Peyer's patch (tissue), 4 donors: ENCODE results near the gene CAMK1G. TPM values are rescaled to one million over a fixed set of nuclear protein-coding genes. Genes with fewer than 3 reads are reported as not detected.
A peak's percentile ranks its signal among the peaks of the same experiment; 100 is the strongest.

Experiments used
- DNase-seq, 3 donors: peaks; one replicate each; pipeline ENCODE4 v3.0.0-alpha.2; 2017 to 2019
- H3K27ac ChIP-seq, 4 donors: fragments of 200-600 bp; sonication (generic); one replicate each; pipeline ENCODE4 v1.5.1; 2016 to 2019
- H3K27me3 ChIP-seq, 2 donors: fragments of 200-600 bp; sonication (generic); one replicate each; pipeline ENCODE4 v1.5.1; 2019
- H3K36me3 ChIP-seq, 3 donors: fragments of 200-600 bp; sonication (generic); one replicate each; pipeline ENCODE4 v1.5.1; 2016 to 2019
- H3K4me1 ChIP-seq, 4 donors: fragments of 200-600 bp; sonication (generic); one replicate each; pipeline ENCODE4 v1.5.1; 2016 to 2019
- H3K4me3 ChIP-seq, 4 donors: fragments of 200-600 bp; sonication (generic); 1 replicate in 3 of 4; 2 replicates in 1 of 4; pipeline ENCODE4 v1.5.1; 2016 to 2019; ENCODE audit warnings: mild to moderate bottlenecking in 1 of 4
- H3K9me3 ChIP-seq, 4 donors: fragments of 200-600 bp; sonication (generic); one replicate each; pipeline ENCODE4 v1.5.1; 2016 to 2019; ENCODE audit warnings: mild to moderate bottlenecking in 1 of 4
- POLR2A ChIP-seq, 2 donors: fragments of 450-650 bp; IDR thresholded peaks; one replicate each; pipeline ENCODE4 v1.5.1; 2017; ENCODE audit warnings: antibody characterized with exemption in 2 of 2, mild to moderate bottlenecking in 2 of 2, moderate library complexity in 2 of 2
- total RNA-seq, 4 donors: library from RNA; depleted of rRNA; stranded (reverse); fragments of >200 nt; gene quantifications; one replicate each; pipeline ENCODE4 v1.1.0, GENCODE V29; 2016
- TF ChIP-seq, protein P1 (sequence below), 6 experiments: fragments of 450-650 bp in 4 of 6; fragments of 200-600 bp in 2 of 6; sonication (generic) in 1 of 6; IDR thresholded peaks; one replicate each; pipeline ENCODE4 v1.5.1; 2017 to 2019; ENCODE audit warnings: antibody characterized with exemption in 6 of 6, mild to moderate bottlenecking in 3 of 6, moderate library complexity in 1 of 6

CAMK1G gene
- total RNA-seq, 4 donors from 2014 or later, result not detected

DNA sequence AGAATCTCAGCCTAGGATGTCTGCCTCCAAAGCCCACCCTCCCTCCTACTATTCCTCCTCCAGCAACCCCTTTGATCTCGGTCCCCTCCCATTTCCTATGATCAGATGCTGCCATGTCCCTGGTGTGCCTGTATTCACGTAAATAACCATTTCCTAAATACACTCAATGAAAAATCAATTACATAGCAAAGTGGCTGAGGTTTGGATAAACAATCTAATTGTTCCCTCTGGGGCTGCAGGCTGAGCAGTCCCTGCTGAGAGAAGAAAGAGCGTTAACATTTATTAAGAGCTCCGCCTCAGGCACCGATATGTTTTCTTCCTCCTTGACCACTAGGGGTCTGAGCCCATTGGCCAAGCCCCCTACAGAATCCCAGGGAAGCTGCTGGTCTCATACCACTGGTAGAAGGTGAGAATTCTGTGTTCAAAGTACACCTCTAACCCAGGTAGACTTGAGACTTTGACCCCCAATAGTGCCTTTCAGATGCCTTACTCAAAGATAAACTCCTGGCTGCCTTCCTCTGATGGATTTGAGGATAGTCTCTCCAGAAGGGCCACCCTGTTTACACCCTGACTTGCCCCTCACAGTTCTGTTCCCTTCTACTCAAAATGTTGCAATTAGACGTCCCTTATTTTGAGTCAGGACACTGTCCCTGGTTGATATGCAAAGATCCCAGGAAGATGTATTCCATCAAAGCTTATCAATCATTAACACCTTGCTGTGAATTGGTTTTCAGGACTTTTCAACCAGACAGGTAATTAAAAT lies 33.9 kb upstream of the CAMK1G start:
- Histone ChIP-seq H3K27me3 (no peaks in the 10 kb centered on the region), H3K36me3 (no peaks in the 10 kb centered on the region), H3K4me3 (no peak overlapping the region), H3K4me1 (no peaks in the 10 kb centered on the region), H3K9me3 (no peaks in the 10 kb centered on the region), H3K27ac (no peak overlapping the region)
- TF ChIP-seq, protein P1, sequence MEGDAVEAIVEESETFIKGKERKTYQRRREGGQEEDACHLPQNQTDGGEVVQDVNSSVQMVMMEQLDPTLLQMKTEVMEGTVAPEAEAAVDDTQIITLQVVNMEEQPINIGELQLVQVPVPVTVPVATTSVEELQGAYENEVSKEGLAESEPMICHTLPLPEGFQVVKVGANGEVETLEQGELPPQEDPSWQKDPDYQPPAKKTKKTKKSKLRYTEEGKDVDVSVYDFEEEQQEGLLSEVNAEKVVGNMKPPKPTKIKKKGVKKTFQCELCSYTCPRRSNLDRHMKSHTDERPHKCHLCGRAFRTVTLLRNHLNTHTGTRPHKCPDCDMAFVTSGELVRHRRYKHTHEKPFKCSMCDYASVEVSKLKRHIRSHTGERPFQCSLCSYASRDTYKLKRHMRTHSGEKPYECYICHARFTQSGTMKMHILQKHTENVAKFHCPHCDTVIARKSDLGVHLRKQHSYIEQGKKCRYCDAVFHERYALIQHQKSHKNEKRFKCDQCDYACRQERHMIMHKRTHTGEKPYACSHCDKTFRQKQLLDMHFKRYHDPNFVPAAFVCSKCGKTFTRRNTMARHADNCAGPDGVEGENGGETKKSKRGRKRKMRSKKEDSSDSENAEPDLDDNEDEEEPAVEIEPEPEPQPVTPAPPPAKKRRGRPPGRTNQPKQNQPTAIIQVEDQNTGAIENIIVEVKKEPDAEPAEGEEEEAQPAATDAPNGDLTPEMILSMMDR (IDR thresholded peaks at IDR 0.05), result peak in 1 of 6 experiments; percentile 12
- TF ChIP-seq POLR2A (IDR thresholded peaks at IDR 0.05), result no peak
- DNase-seq, result no peak

DNA sequence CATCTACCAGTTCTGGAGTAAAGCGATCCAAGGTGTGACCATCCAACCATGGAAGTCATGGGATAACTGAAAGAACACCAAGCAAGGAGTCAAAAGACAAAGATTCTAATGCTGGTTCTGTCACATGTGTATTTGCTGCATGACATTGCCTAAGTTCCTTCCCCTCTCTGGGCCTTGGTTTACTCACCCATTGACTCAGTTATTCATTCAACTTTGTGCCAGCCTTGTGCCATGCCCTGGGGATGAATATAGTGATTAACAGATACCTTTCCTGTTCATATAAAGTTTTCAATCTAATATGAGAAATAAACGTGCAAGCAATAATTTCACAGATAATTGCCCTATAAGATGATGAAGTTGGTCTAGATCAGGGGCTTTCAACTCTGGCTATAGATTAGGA lies 33.0 kb upstream of the CAMK1G start:
- no peak for TF ChIP-seq POLR2A (IDR thresholded peaks at IDR 0.05)
- TF ChIP-seq, protein P1 (IDR thresholded peaks at IDR 0.05), result no peak
- H3K4me1 ChIP-seq, result no peaks in the 10 kb centered on the region
- H3K36me3 ChIP-seq, result no peaks in the 10 kb centered on the region
- H3K27ac ChIP-seq, result no peak overlapping the region
- no peaks in the 10 kb centered on the region for H3K27me3 ChIP-seq
- DNase-seq, result no peak
- H3K9me3 ChIP-seq, result no peaks in the 10 kb centered on the region
- H3K4me3 ChIP-seq, result no peak overlapping the region

DNA sequence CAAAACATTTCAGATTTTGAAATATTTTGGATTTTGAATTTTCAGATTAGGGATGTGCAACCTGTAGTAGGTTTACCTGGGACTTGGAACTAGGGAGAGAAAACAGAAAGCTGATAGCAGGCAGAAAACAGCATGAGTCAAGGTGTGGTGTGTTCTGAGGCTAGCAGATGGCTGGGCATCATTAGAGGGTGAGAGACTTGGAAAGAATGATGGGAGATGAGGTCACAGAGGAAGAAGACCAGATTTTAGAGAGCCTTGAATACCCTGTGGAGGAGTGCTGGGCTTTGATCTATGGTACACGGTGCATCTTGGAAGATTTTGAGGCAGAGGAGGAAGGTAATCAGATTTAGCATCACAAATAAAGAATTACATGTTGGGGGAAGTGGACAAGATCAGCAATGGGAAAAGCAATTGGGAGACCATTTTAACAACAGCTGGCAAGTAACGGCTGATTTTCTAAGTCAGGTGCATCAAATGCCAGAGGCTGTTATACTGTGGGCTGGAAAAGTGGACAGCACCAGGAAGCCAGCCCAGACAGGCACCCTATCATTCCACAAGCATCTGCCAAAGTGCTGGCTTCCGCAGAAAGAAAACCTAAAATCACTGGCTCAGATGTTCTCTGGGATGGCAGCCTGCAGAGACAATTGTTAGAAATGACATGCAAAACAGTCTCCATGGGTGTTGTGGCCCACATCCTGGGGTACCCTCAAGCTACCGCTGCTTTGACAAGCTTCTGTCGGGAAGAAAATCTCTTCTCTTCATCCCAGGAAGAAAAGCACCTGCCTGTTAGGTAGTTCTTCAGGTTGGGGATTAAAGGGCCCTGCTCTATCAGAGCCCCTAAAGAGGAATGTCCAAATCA lies 30.9 kb upstream of the CAMK1G start:
- no peaks in the 10 kb centered on the region for H3K4me1 ChIP-seq
- no peaks in the 10 kb centered on the region for H3K27me3 ChIP-seq
- no peaks in the 10 kb centered on the region for H3K36me3 ChIP-seq
- H3K9me3 ChIP-seq, result no peaks in the 10 kb centered on the region
- TF ChIP-seq, protein P1 (IDR thresholded peaks at IDR 0.05), result no peak
- TF ChIP-seq POLR2A (IDR thresholded peaks at IDR 0.05), result no peak
- no peak overlapping the region for H3K4me3 ChIP-seq
- DNase-seq, result no peak
- H3K27ac ChIP-seq, result no peak overlapping the region

DNA sequence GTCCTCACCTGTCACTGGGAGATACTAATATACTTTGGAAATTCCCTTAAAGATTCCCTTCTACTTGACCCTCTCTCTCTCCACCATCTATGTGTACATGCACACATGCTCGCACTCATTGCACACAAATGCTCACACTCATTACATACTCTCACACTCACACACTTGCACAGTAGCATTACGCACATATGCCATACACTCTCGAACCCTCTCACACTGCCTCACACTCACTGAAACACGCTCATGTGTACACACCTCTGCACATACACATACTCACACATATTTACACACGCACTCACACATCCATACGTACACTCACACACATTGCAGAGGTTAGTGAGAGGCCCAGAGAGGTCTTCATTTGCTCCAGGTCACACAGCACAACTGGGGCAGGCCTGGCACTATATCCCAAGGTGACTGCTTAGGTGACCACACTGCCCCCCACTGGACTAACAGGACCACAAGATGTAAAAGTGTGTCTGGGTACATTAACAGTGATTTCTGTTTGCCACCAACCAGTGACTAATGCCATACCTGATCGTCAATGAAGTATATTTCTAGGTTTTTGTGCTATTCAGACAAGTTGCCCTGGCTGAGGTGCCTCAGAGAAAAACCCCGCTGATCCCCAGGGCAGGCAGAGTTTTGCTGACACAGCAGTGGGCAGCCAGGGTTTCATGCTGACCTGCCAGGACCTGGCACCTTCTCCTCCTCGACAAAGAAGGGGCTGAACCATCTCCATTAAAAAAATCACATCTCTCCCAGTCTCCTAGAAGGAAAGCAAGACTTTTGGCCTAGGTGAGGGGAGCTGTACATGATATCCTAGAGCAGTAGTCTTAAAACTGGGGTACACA lies 28.5 kb upstream of the CAMK1G start:
- Histone ChIP-seq H3K9me3 (no peaks in the 10 kb centered on the region), H3K36me3 (no peaks in the 10 kb centered on the region), H3K4me1 (no peaks in the 10 kb centered on the region), H3K27me3 (no peaks in the 10 kb centered on the region), H3K27ac (no peak overlapping the region), H3K4me3 (no peak overlapping the region)
- no peak for DNase-seq
- TF ChIP-seq, protein P1 (IDR thresholded peaks at IDR 0.05), result no peak
- no peak for TF ChIP-seq POLR2A (IDR thresholded peaks at IDR 0.05)

DNA sequence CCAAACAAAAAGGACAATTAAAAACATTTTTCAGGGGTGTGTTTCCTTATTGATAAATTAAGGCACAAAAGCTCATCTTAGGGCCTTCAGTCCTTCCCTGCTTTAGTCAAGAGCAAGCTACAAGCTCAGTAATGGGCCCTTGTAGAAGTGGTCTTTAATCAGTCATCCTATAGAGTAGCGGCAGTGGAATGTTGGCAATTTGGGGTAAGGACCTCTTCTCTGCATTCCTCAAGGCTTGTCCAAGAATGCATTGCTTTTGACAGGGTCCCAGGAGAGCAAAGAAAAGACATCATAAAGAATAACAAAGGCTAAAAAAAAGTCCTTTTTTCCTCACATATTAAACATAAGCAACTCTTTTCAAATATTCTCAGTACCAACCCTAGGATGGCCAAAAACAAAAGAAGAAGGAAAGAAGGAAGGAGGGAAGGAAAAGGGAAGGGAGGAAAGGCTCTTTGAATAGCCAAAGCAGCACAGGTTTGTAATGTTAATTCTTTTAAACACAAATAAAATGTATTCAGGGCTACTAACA lies 27.3 kb upstream of the CAMK1G start:
- Histone ChIP-seq H3K36me3 (no peaks in the 10 kb centered on the region), H3K27ac (no peak overlapping the region), H3K4me3 (no peak overlapping the region), H3K9me3 (no peaks in the 10 kb centered on the region), H3K27me3 (no peaks in the 10 kb centered on the region), H3K4me1 (no peaks in the 10 kb centered on the region)
- TF ChIP-seq POLR2A (IDR thresholded peaks at IDR 0.05), result no peak
- TF ChIP-seq, protein P1 (IDR thresholded peaks at IDR 0.05), result no peak
- no peak for DNase-seq
